Trophoblast cell (in vitro differentiated cells and primary cell): ENCODE data around the gene SNX18.
"Not testable (repeated sequence)": the region's sequence is repeated elsewhere in the genome, so short reads cannot be mapped to it uniquely, and the experiment has no call there.

Experiments used
- DNase-seq, 2 donors: peaks; one replicate each; pipeline ENCODE4 v3.0.0-alpha.2; 2016
- H2AFZ ChIP-seq: 2 replicates; pipeline ENCODE4 v1.6.1; 2013; ENCODE audit warnings: low read length, moderate library complexity, mild to moderate bottlenecking; ENCODE audit not compliant: insufficient read depth, poor library complexity
- H2AK5ac ChIP-seq: 2 replicates; pipeline ENCODE4 v1.6.1; 2013; ENCODE audit warnings: mild to moderate bottlenecking, low read length
- H2BK120ac ChIP-seq: 2 replicates; pipeline ENCODE4 v1.6.1; 2013; ENCODE audit warnings: low read length, mild to moderate bottlenecking, moderate library complexity; ENCODE audit not compliant: insufficient read depth, poor library complexity
- H2BK12ac ChIP-seq: 2 replicates; pipeline ENCODE4 v1.6.1; 2013; ENCODE audit warnings: mild to moderate bottlenecking, low read length, moderate library complexity
- H2BK5ac ChIP-seq: 2 replicates; pipeline ENCODE4 v1.6.1; 2013; ENCODE audit warnings: low read length, low read depth, moderate library complexity, mild to moderate bottlenecking; ENCODE audit not compliant: poor library complexity
- H3K14ac ChIP-seq: 2 replicates; pipeline ENCODE4 v1.6.1; 2013; ENCODE audit warnings: mild to moderate bottlenecking, low read length
- H3K18ac ChIP-seq: 2 replicates; pipeline ENCODE4 v1.6.1; 2013; ENCODE audit warnings: mild to moderate bottlenecking, low read length
- H3K23ac ChIP-seq: 2 replicates; pipeline ENCODE4 v1.6.1; 2013; ENCODE audit warnings: low read length
- H3K27ac ChIP-seq: 2 replicates; pipeline ENCODE4 v1.5.1; 2013; ENCODE audit warnings: low read depth, mild to moderate bottlenecking, inconsistent platforms, low read length, moderate library complexity
- H3K27me3 ChIP-seq: 2 replicates; pipeline ENCODE4 v1.6.1; 2013; ENCODE audit warnings: inconsistent platforms, mild to moderate bottlenecking, low read length, moderate library complexity; ENCODE audit not compliant: insufficient read depth
- H3K36me3 ChIP-seq, 2 experiments: 1 replicate in 1 of 2; 2 replicates in 1 of 2; pipeline ENCODE4 v1.6.1; 2013; ENCODE audit warnings: low read length in 2 of 2, mild to moderate bottlenecking in 2 of 2, moderate library complexity in 1 of 2; ENCODE audit not compliant: insufficient read depth in 2 of 2, control insufficient read depth in 1 of 2
- H3K4ac ChIP-seq: 2 replicates; pipeline ENCODE4 v1.6.1; 2013; ENCODE audit warnings: low read depth, mild to moderate bottlenecking, low read length, moderate library complexity
- H3K4me1 ChIP-seq, 2 experiments: 1 replicate in 1 of 2; 2 replicates in 1 of 2; pipeline ENCODE4 v1.6.1; 2013; ENCODE audit warnings: low read length in 2 of 2, mild to moderate bottlenecking in 2 of 2, moderate library complexity in 1 of 2; ENCODE audit not compliant: insufficient read depth in 2 of 2, control insufficient read depth in 1 of 2
- H3K4me2 ChIP-seq: 2 replicates; pipeline ENCODE4 v1.6.1; 2013; ENCODE audit warnings: inconsistent platforms, mild to moderate bottlenecking, low read length, moderate library complexity
- H3K4me3 ChIP-seq: 2 replicates; pipeline ENCODE4 v1.5.1; 2013; ENCODE audit warnings: mild to moderate bottlenecking, low read depth, low read length, inconsistent platforms
- H3K79me1 ChIP-seq: one replicate; pipeline ENCODE4 v1.6.1; 2013; ENCODE audit warnings: low read length
- H3K79me2 ChIP-seq: 2 replicates; pipeline ENCODE4 v1.6.1; 2013; ENCODE audit warnings: low read length, mild to moderate bottlenecking; ENCODE audit not compliant: control insufficient read depth, insufficient read depth, poor library complexity
- H3K9ac ChIP-seq: 2 replicates; pipeline ENCODE4 v1.6.1; 2013; ENCODE audit warnings: mild to moderate bottlenecking, low read length
- H3K9me3 ChIP-seq: 2 replicates; pipeline ENCODE4 v1.6.1; 2013; ENCODE audit warnings: low read depth, mild to moderate bottlenecking, control low read depth, inconsistent platforms, low read length; ENCODE audit not compliant: insufficient read depth
- H4K12ac ChIP-seq: 2 replicates; pipeline ENCODE4 v1.6.1; 2013; ENCODE audit warnings: low read depth, mild to moderate bottlenecking, low read length, moderate library complexity
- H4K8ac ChIP-seq: 2 replicates; pipeline ENCODE4 v1.6.1; 2013; ENCODE audit warnings: low read depth, mild to moderate bottlenecking, low read length, moderate library complexity
- H4K91ac ChIP-seq: one replicate; pipeline ENCODE4 v1.6.1; 2013; ENCODE audit warnings: low read depth, mild to moderate bottlenecking, low read length, moderate library complexity
- WGBS: extraction: QIAGEN DNeasy Blood & Tissue Kit; methylation state at CpG from one replicate; pipeline ENCODE4 v1.1.7; 2013; ENCODE audit warnings: missing lambda C conversion rate; ENCODE audit not compliant: insufficient read length, insufficient coverage; ENCODE audit errors: extremely low coverage; 5-methylcytosine and 5-hydroxymethylcytosine counted together

SNX18 gene

GRCh38 chr5:54535149-54535844 is 17.7 kb downstream of the SNX18 start:
- Histone ChIP-seq H3K4me1 (peaks cover 10% of the 10 kb centered on the region in 2 experiments), H3K4me2 (no peak overlapping the region), H3K27me3 (no peaks in the 10 kb centered on the region), H3K27ac (no peak overlapping the region), H2BK5ac (no peak overlapping the region), H2AK5ac (no peak overlapping the region), H3K4me3 (no peak overlapping the region), H3K14ac (no peak overlapping the region), H3K79me1 (peaks cover 12% of the 10 kb centered on the region), H3K9ac (no peak overlapping the region), H4K12ac (no peak overlapping the region), H3K4ac (peak overlapping the region; percentile 24), H3K79me2 (peaks cover 2% of the 10 kb centered on the region), H2AFZ (no peak overlapping the region), H3K18ac (no peak overlapping the region), H3K9me3 (no peaks in the 10 kb centered on the region), H2BK120ac (no peak overlapping the region), H3K36me3 (peaks cover 0 to 2% of the 10 kb centered on the region in 2 experiments), H2BK12ac (no peak overlapping the region), H4K8ac (no peak overlapping the region), H4K91ac (peak overlapping the region; percentile 28), H3K23ac (no peak overlapping the region)
- no peak for DNase-seq
- no CpG with 5 or more reads among the region's 4 CpGs for WGBS

- H3K36me3 ChIP-seq, H3K4ac ChIP-seq, H3K18ac ChIP-seq, H3K9ac ChIP-seq, H3K14ac ChIP-seq, H3K23ac ChIP-seq, H2BK5ac ChIP-seq, H3K4me2 ChIP-seq, H2BK12ac ChIP-seq, H3K27me3 ChIP-seq, H4K8ac ChIP-seq, H3K9me3 ChIP-seq, H3K4me3 ChIP-seq, H2BK120ac ChIP-seq, H2AFZ ChIP-seq, H4K91ac ChIP-seq, H2AK5ac ChIP-seq, DNase-seq, H4K12ac ChIP-seq, H3K27ac ChIP-seq, H3K79me2 ChIP-seq: not testable (repeated sequence)
- H3K79me1 ChIP-seq: peaks cover 12% of the 10 kb centered on the region
- H3K4me1 ChIP-seq: peaks cover 10% of the 10 kb centered on the region in 2 experiments
- WGBS: no CpG with 5 or more reads among the region's 6 CpGs
These were observed 18.8 kb downstream of the SNX18 start for GRCh38 chr5:54536375-54536774.

GRCh38 chr5:54536861-54537260 is 19.3 kb downstream of the SNX18 start:
- not testable (repeated sequence) for H3K36me3 ChIP-seq, H2AK5ac ChIP-seq, H3K14ac ChIP-seq, H2BK12ac ChIP-seq, H3K18ac ChIP-seq, H3K9me3 ChIP-seq, H2BK120ac ChIP-seq, H3K4me1 ChIP-seq, H3K27ac ChIP-seq, H4K12ac ChIP-seq, H2AFZ ChIP-seq, H4K91ac ChIP-seq, H3K4me2 ChIP-seq, H3K79me2 ChIP-seq, H2BK5ac ChIP-seq, H3K23ac ChIP-seq, H4K8ac ChIP-seq, H3K4me3 ChIP-seq, H3K27me3 ChIP-seq, H3K9ac ChIP-seq, DNase-seq
- no CpG with 5 or more reads among the region's 4 CpGs for WGBS
- H3K79me1 ChIP-seq: peaks cover 12% of the 10 kb centered on the region
- peak overlapping the region; percentile 14 for H3K4ac ChIP-seq

- H3K4ac ChIP-seq: no peak overlapping the region
- no peak overlapping the region for H3K18ac ChIP-seq
- H3K4me2 ChIP-seq: no peak overlapping the region
- no peak overlapping the region for H2AFZ ChIP-seq
- H3K79me2 ChIP-seq: peaks cover 3% of the 10 kb centered on the region
- no peak overlapping the region for H3K14ac ChIP-seq
- WGBS: no CpG with 5 or more reads among the region's 2 CpGs
- H3K4me1 ChIP-seq: peaks cover 5 to 7% of the 10 kb centered on the region in 2 experiments
- H3K23ac ChIP-seq: no peak overlapping the region
- no peak overlapping the region for H2BK12ac ChIP-seq
- no peaks in the 10 kb centered on the region for H3K27me3 ChIP-seq
- H3K36me3 ChIP-seq: peaks cover 0 to 2% of the 10 kb centered on the region in 2 experiments
- no peak overlapping the region for H2AK5ac ChIP-seq
- no peak overlapping the region for H3K27ac ChIP-seq
- H2BK5ac ChIP-seq: no peak overlapping the region
- H4K91ac ChIP-seq: no peak overlapping the region
- DNase-seq: peak in 1 of 2 donors; percentile 21
- H3K9me3 ChIP-seq: no peaks in the 10 kb centered on the region
- H4K12ac ChIP-seq: no peak overlapping the region
- H2BK120ac ChIP-seq: no peak overlapping the region
- peaks cover 12% of the 10 kb centered on the region for H3K79me1 ChIP-seq
- H3K9ac ChIP-seq: no peak overlapping the region
- no peak overlapping the region for H4K8ac ChIP-seq
- H3K4me3 ChIP-seq: no peak overlapping the region
These were observed 20.2 kb downstream of the SNX18 start for GRCh38 chr5:54537725-54538124.
